Keratinocyte (primary cell): ENCODE measurements around the gene WEE2.

Experiments used
- EZH2 ChIP-seq: IDR thresholded peaks from one replicate; pipeline ENCODE4 v1.6.1; 2012; ENCODE audit warnings: inconsistent platforms, mild to moderate bottlenecking, low read length, moderate library complexity
- TF ChIP-seq, protein P1 (sequence below), 3 experiments: IDR thresholded peaks in 1 of 3; conservative IDR thresholded peaks in 1 of 3; optimal IDR thresholded peaks in 1 of 3; 2 replicates in 2 of 3; 3 replicates in 1 of 3; pipeline versions ENCODE3 to v1.5.1; 2011; ENCODE audit warnings: low read length in 3 of 3, mild to moderate bottlenecking in 3 of 3, moderate library complexity in 2 of 3, control low read depth in 1 of 3, inconsistent platforms in 1 of 3; ENCODE audit not compliant: insufficient read depth in 2 of 3; ENCODE audit errors: extremely low read depth in 1 of 3

DNA sequence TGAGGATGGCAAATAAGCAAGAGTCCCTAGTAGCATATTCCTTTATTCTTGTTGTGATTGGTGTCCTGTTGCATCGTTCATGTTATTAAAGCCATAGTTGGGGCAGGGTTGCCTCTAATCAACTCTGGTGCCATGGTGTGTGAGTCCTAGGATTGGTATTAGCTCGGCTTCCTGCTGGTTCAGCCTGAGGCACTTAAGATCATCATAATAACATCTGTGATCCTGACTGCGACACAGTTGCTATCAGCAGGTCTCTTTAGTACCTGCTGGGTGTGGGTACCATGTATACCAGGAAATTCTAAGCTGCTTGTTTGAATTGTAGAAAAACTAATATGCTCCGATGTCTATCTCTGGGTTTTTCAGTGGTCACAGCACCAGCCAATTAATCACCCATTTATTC is 1.6 kb downstream of the WEE2 start:
- TF ChIP-seq, protein P1, sequence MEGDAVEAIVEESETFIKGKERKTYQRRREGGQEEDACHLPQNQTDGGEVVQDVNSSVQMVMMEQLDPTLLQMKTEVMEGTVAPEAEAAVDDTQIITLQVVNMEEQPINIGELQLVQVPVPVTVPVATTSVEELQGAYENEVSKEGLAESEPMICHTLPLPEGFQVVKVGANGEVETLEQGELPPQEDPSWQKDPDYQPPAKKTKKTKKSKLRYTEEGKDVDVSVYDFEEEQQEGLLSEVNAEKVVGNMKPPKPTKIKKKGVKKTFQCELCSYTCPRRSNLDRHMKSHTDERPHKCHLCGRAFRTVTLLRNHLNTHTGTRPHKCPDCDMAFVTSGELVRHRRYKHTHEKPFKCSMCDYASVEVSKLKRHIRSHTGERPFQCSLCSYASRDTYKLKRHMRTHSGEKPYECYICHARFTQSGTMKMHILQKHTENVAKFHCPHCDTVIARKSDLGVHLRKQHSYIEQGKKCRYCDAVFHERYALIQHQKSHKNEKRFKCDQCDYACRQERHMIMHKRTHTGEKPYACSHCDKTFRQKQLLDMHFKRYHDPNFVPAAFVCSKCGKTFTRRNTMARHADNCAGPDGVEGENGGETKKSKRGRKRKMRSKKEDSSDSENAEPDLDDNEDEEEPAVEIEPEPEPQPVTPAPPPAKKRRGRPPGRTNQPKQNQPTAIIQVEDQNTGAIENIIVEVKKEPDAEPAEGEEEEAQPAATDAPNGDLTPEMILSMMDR (optimal IDR thresholded peaks at IDR 0.05 in 1 of 3, IDR thresholded peaks at IDR 0.05 in 1 of 3, conservative IDR thresholded peaks at IDR 0.05 in 1 of 3; ENCODE audit: extremely low read depth in 1 of 3, insufficient read depth in 2 of 3, low read length in 3 of 3), result no peak
- no peak for TF ChIP-seq EZH2
